Uterus (tissue), 4 donors: ENCODE data around the gene PPP1R2. TPM values are rescaled to one million over a fixed set of nuclear protein-coding genes. Genes with fewer than 3 reads are reported as not detected.
"Not testable (repeated sequence)": the region's sequence is repeated elsewhere in the genome, so short reads cannot be mapped to it uniquely, and the experiment has no call there.

Experiments
- DNase-seq, 2 donors: peaks; one replicate each; pipeline ENCODE4 v3.0.0-alpha.2; 2019 to 2020
- H3K27ac ChIP-seq, 2 donors: fragments of 200-600 bp; sonication (generic); 1 replicate in 1 of 2; 2 replicates in 1 of 2; pipeline ENCODE4 v1.5.1; 2016 to 2018
- H3K27me3 ChIP-seq, 2 donors: fragments of 200-600 bp; sonication (generic); one replicate each; pipeline ENCODE4 v1.5.1; 2018 to 2019; ENCODE audit warnings: control low read depth in 1 of 2
- H3K36me3 ChIP-seq, 2 donors: fragments of 200-600 bp; sonication (generic); one replicate each; pipeline ENCODE4 v1.5.1; 2019; ENCODE audit warnings: control low read depth in 1 of 2
- H3K4me1 ChIP-seq, 2 donors: fragments of 200-600 bp; sonication (generic); one replicate each; pipeline ENCODE4 v1.5.1; 2018 to 2019; ENCODE audit warnings: control low read depth in 1 of 2
- H3K4me3 ChIP-seq, 2 donors: fragments of 200-600 bp; sonication (generic); 1 replicate in 1 of 2; 2 replicates in 1 of 2; pipeline ENCODE4 v1.5.1; 2018 to 2019; ENCODE audit warnings: mild to moderate bottlenecking in 1 of 2
- H3K9me3 ChIP-seq, 2 donors: fragments of 200-600 bp; sonication (generic); one replicate each; pipeline ENCODE4 v1.5.1; 2019; ENCODE audit warnings: control low read depth in 1 of 2
- POLR2A ChIP-seq, 2 donors: fragments of 450-650 bp; IDR thresholded peaks; one replicate each; pipeline ENCODE4 v1.6.1; 2016; ENCODE audit warnings: antibody characterized with exemption in 2 of 2, mild to moderate bottlenecking in 1 of 2, moderate library complexity in 1 of 2
- intact Hi-C: fragments of 100-400 bp; cut with DNase I; formaldehyde crosslinking; loops from one replicate; pipeline ENCODE4 v1.15.1; 2023; ENCODE audit warnings: low total_unique reads
- total RNA-seq, 4 donors: library from RNA; depleted of rRNA in 3 of 4; stranded (reverse); fragments of >200 nt in 3 of 4; gene quantifications; one replicate each; pipeline versions ENCODE4 v1.1.0 to v1.2.4, GENCODE V29; 2014 to 2023
- TF ChIP-seq, protein P1 (sequence below), 4 experiments: fragments of 200-600 bp in 2 of 4; fragments of 450-650 bp in 2 of 4; sonication (generic) in 2 of 4; IDR thresholded peaks; one replicate each; pipeline ENCODE4 v1.5.1; 2016 to 2019; ENCODE audit warnings: antibody characterized with exemption in 4 of 4, mild to moderate bottlenecking in 2 of 4, moderate library complexity in 1 of 4
- donor health status: DM: yes; HTN: yes; CAD: no.

The PPP1R2 gene
- total RNA-seq: 100 to 1,000 TPM in 2 of 4 donors, 10 to 100 TPM in 2; 48.2 to 248 (median 106) TPM

DNA sequence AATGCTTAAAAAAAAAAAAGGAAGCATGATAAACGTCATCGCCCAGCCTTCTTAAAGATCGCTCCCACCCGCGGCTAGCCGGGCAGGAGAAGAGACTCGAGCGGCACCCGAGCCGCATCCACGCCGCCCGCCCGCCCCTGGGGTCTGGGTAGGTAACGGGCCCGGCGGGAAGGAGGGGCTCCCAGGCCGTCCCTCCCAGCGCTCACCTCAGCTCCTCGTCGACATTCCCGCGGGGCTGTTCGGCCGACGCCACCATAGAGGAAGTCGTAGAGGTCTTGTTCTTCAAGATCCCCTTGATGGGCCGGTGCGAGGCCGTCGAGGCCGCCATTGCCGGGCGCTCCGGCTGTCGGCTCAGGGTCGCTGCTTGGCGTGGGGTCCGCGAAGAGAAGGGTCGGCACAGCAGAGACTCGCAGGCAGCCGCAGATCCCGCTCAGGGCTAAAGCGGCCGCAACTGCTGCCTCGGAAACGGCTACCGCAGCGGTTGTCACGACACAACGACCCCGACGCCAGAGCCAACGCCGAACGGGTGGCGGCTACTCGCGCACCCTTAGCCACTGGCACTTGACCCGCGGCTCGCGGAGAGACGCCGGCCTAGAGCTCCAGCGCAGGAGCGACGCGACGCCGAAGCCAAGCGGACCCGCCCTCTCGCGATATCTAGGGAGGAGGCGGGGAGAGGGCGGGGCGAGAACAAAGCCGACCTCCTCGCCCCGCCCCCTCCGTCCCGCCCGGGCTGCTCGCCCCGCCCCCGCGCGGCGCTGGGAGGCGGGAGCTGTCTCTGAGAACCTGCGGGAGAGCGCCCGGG, at the start of gene PPP1R2:
PPP1R2 (minus strand) TSS at position 628 of the 802 bp plus-strand sequence; CDS start at position 328, 300 bp downstream.
- peak; percentile 91 to 92 for DNase-seq
- TF ChIP-seq, protein P1, sequence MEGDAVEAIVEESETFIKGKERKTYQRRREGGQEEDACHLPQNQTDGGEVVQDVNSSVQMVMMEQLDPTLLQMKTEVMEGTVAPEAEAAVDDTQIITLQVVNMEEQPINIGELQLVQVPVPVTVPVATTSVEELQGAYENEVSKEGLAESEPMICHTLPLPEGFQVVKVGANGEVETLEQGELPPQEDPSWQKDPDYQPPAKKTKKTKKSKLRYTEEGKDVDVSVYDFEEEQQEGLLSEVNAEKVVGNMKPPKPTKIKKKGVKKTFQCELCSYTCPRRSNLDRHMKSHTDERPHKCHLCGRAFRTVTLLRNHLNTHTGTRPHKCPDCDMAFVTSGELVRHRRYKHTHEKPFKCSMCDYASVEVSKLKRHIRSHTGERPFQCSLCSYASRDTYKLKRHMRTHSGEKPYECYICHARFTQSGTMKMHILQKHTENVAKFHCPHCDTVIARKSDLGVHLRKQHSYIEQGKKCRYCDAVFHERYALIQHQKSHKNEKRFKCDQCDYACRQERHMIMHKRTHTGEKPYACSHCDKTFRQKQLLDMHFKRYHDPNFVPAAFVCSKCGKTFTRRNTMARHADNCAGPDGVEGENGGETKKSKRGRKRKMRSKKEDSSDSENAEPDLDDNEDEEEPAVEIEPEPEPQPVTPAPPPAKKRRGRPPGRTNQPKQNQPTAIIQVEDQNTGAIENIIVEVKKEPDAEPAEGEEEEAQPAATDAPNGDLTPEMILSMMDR (IDR thresholded peaks at IDR 0.05): no peak
- TF ChIP-seq POLR2A (IDR thresholded peaks at IDR 0.05): peak; percentile 95 to 98
- no peaks in the 10 kb centered on the region for H3K27me3 ChIP-seq
- H3K27ac ChIP-seq: peak within 1 kb of the TSS; percentile 88 to 90
- H3K9me3 ChIP-seq: no peaks in the 10 kb centered on the region
- intact Hi-C loops: no loop called here
- H3K36me3 ChIP-seq: no peaks in the 10 kb centered on the region
- peaks cover 6 to 10% of the 10 kb centered on the region in 2 donors for H3K4me1 ChIP-seq
- H3K4me3 ChIP-seq: peak within 1 kb of the TSS; percentile 78 to 98

DNA sequence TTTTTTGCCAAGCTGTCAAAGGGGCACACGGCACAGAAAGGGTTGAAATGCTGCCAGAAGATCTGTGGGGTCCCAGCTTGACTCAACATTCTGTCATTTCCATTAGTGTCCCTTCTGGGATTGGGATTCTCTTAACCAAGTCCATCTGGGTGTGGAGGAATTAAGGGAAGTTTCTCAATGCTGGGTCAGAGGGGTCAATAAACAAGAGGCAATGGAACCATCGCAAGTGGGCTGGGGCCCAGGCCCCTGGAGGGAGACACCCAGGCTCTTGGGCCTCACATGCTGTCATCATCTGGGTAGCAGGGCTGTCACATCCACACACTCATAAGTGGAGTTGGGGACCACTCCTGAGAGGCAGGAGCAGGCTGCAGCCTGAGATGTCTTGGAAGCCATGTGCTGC, 48.7 kb upstream of the PPP1R2 start:
- Histone ChIP-seq H3K9me3 (no peaks in the 10 kb centered on the region), H3K36me3 (no peaks in the 10 kb centered on the region), H3K4me1 (no peaks in the 10 kb centered on the region), H3K27me3 (no peaks in the 10 kb centered on the region), H3K4me3 (no peak overlapping the region), H3K27ac (peak overlapping the region in 1 of 2 donors; percentile 60)
- no peak for DNase-seq
- TF ChIP-seq POLR2A (IDR thresholded peaks at IDR 0.05): no peak
- TF ChIP-seq, protein P1 (IDR thresholded peaks at IDR 0.05): no peak
- intact Hi-C loops: no loop called here

DNA sequence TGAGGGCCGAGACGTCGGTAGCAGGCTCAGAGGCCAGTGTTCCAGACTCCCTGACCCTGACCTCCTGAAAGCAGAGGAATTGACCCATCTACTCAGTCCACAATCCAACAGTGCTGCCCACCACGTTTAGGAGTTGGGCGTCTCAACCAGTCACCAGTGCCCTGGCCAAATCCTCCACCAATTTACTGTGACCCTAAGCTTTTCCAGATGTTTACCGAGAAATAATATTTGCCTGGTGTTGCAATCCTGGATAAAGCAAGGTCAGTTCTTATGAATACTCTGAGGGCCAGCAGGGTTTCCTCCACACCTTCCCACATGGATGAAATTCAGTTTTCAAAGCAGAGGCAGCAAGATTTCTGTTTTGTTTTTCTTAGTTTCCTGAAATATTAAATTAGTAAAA, 48.1 kb upstream of the PPP1R2 start:
- intact Hi-C loops: no loop called here
- no peak for DNase-seq
- H3K27ac ChIP-seq: peak overlapping the region in 1 of 2 donors; percentile 60

DNA sequence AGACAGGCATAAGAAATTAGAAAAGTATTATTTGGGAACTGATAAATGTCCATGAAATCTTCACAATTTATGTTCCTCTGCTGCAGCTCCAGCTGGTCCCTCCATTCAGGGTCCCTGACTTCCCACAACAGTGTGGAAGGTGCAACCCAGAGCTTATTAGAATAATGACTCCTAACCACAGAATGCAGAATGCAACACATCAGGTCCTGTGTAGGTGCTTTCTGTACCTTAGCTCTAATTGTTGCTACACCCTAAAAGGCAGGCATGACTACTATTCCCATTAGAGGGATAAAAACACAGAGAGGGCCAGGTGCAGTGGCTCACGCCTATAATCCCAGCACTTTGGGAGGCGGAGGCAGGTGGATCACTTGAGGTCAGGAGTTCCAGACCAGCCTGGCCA, 47.3 kb upstream of the PPP1R2 start:
- DNase-seq, H3K4me3 ChIP-seq, intact Hi-C loops, H3K9me3 ChIP-seq, H3K36me3 ChIP-seq, H3K4me1 ChIP-seq, H3K27me3 ChIP-seq: not testable (repeated sequence)
- H3K27ac ChIP-seq: peak overlapping the region in 1 of 2 donors; percentile 60

More for the DNA sequence above, 48.1 kb upstream of the PPP1R2 start:
- Histone ChIP-seq H3K4me1 (no peaks in the 10 kb centered on the region), H3K9me3 (no peaks in the 10 kb centered on the region), H3K36me3 (no peaks in the 10 kb centered on the region), H3K4me3 (no peak overlapping the region), H3K27me3 (no peaks in the 10 kb centered on the region)
- no peak for TF ChIP-seq POLR2A (IDR thresholded peaks at IDR 0.05)
- TF ChIP-seq, protein P1 (IDR thresholded peaks at IDR 0.05): no peak

DNA sequence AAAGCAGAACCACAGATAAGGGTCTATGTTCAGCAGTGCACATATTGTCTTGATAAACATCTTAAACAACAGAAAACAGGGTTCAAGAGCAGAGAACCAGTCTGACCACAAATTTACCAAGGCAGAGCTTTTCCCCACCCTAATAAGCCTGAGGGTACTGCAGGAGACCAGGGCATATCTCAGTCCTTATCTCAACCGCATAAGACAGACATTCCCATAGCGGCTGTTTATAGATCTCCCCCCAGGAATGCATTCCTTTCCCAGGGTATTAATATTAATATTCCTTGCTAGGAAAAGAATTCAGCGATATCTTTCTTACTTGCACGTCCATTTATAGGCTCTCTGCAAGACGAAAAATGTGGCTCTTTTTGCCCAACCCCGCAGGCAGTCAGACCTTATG, 46.7 kb upstream of the PPP1R2 start:
- H3K27ac ChIP-seq, H3K4me3 ChIP-seq, DNase-seq, H3K9me3 ChIP-seq, intact Hi-C loops, H3K27me3 ChIP-seq, H3K36me3 ChIP-seq, H3K4me1 ChIP-seq: not testable (repeated sequence)

DNA sequence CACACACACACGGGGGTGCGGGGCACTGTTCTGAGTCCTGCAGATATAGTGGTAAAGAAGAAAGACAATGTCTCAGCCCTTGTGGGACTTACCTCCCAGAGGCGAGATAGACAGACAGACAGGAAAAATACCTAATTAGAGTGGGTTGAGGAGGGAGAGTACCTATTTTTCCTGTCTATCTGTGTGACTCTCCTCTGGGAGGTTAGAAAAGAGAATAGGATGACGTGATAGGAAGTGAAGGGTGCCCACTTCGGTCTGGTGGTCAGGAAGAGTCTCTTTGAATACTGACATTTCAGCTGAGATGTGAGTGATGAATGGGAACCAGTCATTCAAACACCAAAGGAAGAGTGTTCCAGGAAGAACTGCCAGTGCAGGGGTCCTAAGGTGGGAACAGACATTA, 44.7 kb upstream of the PPP1R2 start:
- Histone ChIP-seq H3K27me3 (no peaks in the 10 kb centered on the region), H3K9me3 (no peaks in the 10 kb centered on the region), H3K4me1 (no peaks in the 10 kb centered on the region), H3K36me3 (no peaks in the 10 kb centered on the region), H3K27ac (no peak overlapping the region), H3K4me3 (no peak overlapping the region)
- no peak for DNase-seq
- intact Hi-C loops: no loop called here
- TF ChIP-seq POLR2A (IDR thresholded peaks at IDR 0.05): no peak
- TF ChIP-seq, protein P1 (IDR thresholded peaks at IDR 0.05): no peak
